A673 (cell line): Measurements from ENCODE around the gene CHODL. TPM values are rescaled to one million over a fixed set of nuclear protein-coding genes. Genes with fewer than 3 reads are reported as not detected.

Source experiments
- BruUV-seq: library from RNA; stranded (reverse); fragments of 400-500 nt; replicated peaks from 2 replicates; lab custom pipeline; 2021; lab: Mats Ljungman, UMichigan
- CTCF ChIA-PET: fragments of 300-600 bp; sonication (Branson Sonifier 250); formaldehyde crosslinking; loops from one replicate; lab custom pipeline; 2022; ENCODE audit warnings: antibody characterized with exemption; lab: Charles Lee
- POLR2A ChIA-PET: fragments of 300-600 bp; sonication (Branson Sonifier 250); formaldehyde crosslinking; loops from one replicate; lab custom pipeline; 2022; ENCODE audit warnings: antibody characterized with exemption; ENCODE audit not compliant: low non-redundant PET; lab: Charles Lee
- DNase-seq: peaks from one replicate; pipeline ENCODE4 v3.0.0-alpha.2; 2015; ENCODE audit warnings: low spot score
- H3K27ac ChIP-seq: fragments of 200-600 bp; sonication (generic); 2 replicates; pipeline ENCODE4 v1.5.1; 2016; ENCODE audit warnings: mixed run types, low read depth, mild to moderate bottlenecking, mixed read lengths, antibody characterized with exemption, low read length; ENCODE audit not compliant: poor library complexity, severe bottlenecking
- H3K27me3 ChIP-seq: fragments of 200-600 bp; sonication (generic); replicated peaks from 2 replicates; pipeline ENCODE4 v1.6.1; 2017; ENCODE audit warnings: mixed run types, low read depth, mild to moderate bottlenecking, mixed read lengths, antibody characterized with exemption, low read length; ENCODE audit not compliant: insufficient read depth, poor library complexity
- H3K36me3 ChIP-seq: fragments of 200-600 bp; sonication (generic); 2 replicates; pipeline ENCODE4 v1.6.1; 2016; ENCODE audit warnings: mixed run types, mild to moderate bottlenecking, mixed read lengths, antibody characterized with exemption, low read length; ENCODE audit not compliant: insufficient read depth, poor library complexity, severe bottlenecking
- H3K4me1 ChIP-seq: fragments of 200-600 bp; sonication (generic); 2 replicates; pipeline ENCODE4 v1.6.1; 2017; ENCODE audit warnings: mixed run types, mild to moderate bottlenecking, mixed read lengths, antibody characterized with exemption, low read length; ENCODE audit not compliant: insufficient read depth, poor library complexity, severe bottlenecking
- H3K4me3 ChIP-seq: fragments of 200-600 bp; sonication (generic); 2 replicates; pipeline ENCODE4 v1.5.1; 2016; ENCODE audit warnings: low read depth, mixed run types, mild to moderate bottlenecking, mixed read lengths, low read length; ENCODE audit not compliant: poor library complexity, severe bottlenecking
- H3K9me3 ChIP-seq: fragments of 200-600 bp; sonication (generic); 2 replicates; pipeline ENCODE4 v1.6.1; 2016; ENCODE audit warnings: mixed run types, low read depth, mild to moderate bottlenecking, mixed read lengths, antibody characterized with exemption, low read length; ENCODE audit not compliant: poor library complexity, severe bottlenecking
- CTCF ChIP-seq: fragments of 300-800, 200-600 bp; sonication (generic); conservative IDR thresholded peaks from 2 replicates; pipeline ENCODE4 v1.5.1; 2017; ENCODE audit warnings: low read depth, mild to moderate bottlenecking, antibody characterized with exemption, low read length, moderate library complexity, mixed read lengths
- EZH2 ChIP-seq: fragments of 200-600 bp; sonication (generic); IDR thresholded peaks from 2 replicates; pipeline ENCODE4 v1.6.1; 2017; ENCODE audit warnings: borderline replicate concordance, low read depth, mild to moderate bottlenecking, mixed read lengths, antibody characterized with exemption, low read length; ENCODE audit not compliant: poor library complexity, severe bottlenecking
- intact Hi-C: fragments of 100-400 bp; cut with micrococcal nuclease; formaldehyde crosslinking; loops from one replicate; pipeline ENCODE4 v1.10.0; 2022; ENCODE audit not compliant: unreplicated experiment
- total RNA-seq: library from RNA; stranded (reverse); gene quantifications from 2 replicates; pipeline ENCODE4 v1.2.3, GENCODE V29; 2021

The CHODL gene
- total RNA-seq, 1 experiment from 2014 or later, result 0.19 TPM

DNA sequence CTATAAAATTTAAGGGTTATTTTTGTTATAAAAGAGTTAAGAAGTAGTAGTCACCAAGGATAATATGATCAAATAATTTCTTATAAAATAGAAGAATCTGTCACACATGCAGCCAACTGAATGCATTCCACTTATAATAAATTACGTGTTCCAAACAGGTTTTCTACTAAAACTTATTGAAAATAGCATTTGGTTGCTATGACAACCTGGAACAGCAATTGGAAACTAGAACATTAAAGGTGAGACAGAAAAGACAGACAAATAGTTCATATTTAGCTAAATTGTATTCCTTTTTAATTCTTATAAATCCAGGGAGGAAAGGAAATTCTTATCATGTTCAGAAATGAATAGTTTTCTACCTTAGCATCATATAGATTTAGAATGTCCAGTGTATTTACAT is 9.1 kb upstream of the CHODL start:
- no TSS peak for BruUV-seq
- Histone ChIP-seq H3K27me3 (no peaks in the 10 kb centered on the region), H3K27ac (no peak overlapping the region), H3K4me3 (no peak overlapping the region), H3K9me3 (no peaks in the 10 kb centered on the region), H3K36me3 (no peaks in the 10 kb centered on the region), H3K4me1 (no peaks in the 10 kb centered on the region)
- POLR2A ChIA-PET, result no interaction called here
- TF ChIP-seq EZH2 (no peak), CTCF (no peak)
- CTCF ChIA-PET, result no interaction called here
- no peak for DNase-seq
- intact Hi-C loops, result no loop called here

GRCh38 chr21:18245464-18245967 is 883 bp downstream of the CHODL start:
- H3K27me3 ChIP-seq, result no peaks in the 10 kb centered on the region
- intact Hi-C loops, result no loop called here

GRCh38 chr21:18248171-18248570 is 3.5 kb downstream of the CHODL start:
- Histone ChIP-seq H3K36me3 (no peaks in the 10 kb centered on the region), H3K9me3 (no peaks in the 10 kb centered on the region), H3K4me3 (no peak overlapping the region), H3K4me1 (peaks cover 9% of the 10 kb centered on the region), H3K27me3 (no peaks in the 10 kb centered on the region), H3K27ac (no peak overlapping the region)
- intact Hi-C loops, result no loop called here
- BruUV-seq, result no TSS peak
- DNase-seq, result no peak
- TF ChIP-seq CTCF, result no peak
- TF ChIP-seq EZH2, result no peak
- POLR2A ChIA-PET, result no interaction called here
- CTCF ChIA-PET, result no interaction called here

More at GRCh38 chr21:18245464-18245967, 883 bp downstream of the CHODL start:
- TF ChIP-seq EZH2 (no peak), CTCF (no peak)
- CTCF ChIA-PET, result no interaction called here
- Histone ChIP-seq H3K27ac (no peak overlapping the region), H3K9me3 (no peaks in the 10 kb centered on the region), H3K36me3 (no peaks in the 10 kb centered on the region), H3K4me1 (peaks cover 9% of the 10 kb centered on the region), H3K4me3 (peak overlapping the region; percentile 54)
- POLR2A ChIA-PET, result no interaction called here
- BruUV-seq, result no TSS peak
- no peak for DNase-seq
